HG02798 (cell line): Measurements from ENCODE around the gene PELI3.
A peak's percentile ranks its signal among the peaks of the same experiment; 100 is the strongest.

Experiments
- ATAC-seq: cut with Tn5 transposase; IDR thresholded peaks from one replicate; pipeline ENCODE4 v1.9.1; 2021; ENCODE audit warnings: mild to moderate bottlenecking; ENCODE audit not compliant: unreplicated experiment, poor library complexity

PELI3 gene

DNA sequence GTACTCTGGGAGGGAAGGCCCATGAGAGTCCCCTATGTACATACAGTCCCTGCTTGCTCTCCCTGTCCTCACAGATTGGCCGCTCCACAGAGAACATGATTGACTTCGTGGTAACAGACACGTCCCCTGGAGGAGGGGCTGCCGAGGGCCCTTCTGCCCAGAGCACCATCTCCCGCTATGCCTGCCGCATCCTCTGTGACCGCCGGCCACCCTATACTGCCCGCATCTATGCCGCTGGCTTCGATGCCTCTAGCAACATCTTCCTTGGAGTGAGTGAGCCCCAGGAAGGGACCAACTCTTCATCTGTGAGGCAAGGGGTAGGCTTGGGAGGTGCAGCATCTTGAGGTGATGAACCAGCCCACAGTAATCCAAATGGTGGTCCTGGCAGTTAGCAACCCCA is 6.5 kb downstream of the PELI3 start:
- no peak for ATAC-seq

GRCh38 chr11:66473608-66474515 is 7.2 kb downstream of the PELI3 start:
- no peak for ATAC-seq

- no peak for ATAC-seq
Observed at GRCh38 chr11:66475349-66476172, 8.9 kb downstream of the PELI3 start.

- no peak for ATAC-seq
Observed at GRCh38 chr11:66476173-66476840, 9.6 kb downstream of the PELI3 start.

GRCh38 chr11:66476841-66477251 is 10.1 kb downstream of the PELI3 start:
- no peak for ATAC-seq

DNA sequence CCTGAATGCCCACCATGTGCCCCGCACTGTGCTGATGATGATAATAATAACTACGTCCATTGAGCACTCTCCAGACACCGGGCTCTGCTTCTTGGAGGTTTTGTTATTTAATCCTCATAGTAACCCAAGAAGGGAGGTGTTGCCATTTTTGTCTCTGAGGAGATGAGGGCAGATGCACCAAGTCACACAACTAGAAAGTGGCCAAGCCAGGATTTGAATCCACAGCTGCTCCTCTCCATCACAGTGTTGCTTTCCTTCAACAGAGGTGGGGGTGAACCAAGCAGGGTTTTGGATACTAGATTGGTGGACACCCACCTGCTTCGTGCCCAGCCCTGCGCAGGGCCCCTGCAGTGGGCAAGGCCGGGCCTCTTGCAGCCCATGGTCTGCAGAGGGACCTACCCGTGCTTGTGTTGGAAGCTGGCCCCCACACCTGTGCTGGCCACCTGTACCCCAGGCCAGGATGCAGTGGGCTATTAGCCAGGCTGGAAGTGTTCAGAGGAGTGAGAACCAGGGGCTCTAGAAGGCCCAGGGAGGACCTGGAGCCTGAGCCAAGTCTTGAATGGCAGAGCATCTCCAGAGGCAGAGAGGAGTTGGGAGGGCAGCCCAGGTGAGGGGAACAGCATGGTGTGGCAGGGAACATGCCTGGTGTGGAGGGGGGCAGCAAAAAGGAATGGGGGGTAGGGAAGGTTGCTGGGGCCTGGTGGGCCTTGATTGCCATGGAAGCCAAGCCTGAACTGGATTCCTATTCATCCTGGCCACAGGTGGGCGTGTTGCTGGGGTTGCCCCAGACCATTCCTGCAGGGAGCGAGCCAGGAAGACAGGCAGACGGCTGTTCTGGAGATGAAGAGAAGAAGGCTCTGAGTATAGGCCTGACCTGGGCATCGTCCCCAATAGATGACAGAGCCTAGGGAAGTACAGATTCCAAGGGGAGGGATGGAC is 10.8 kb downstream of the PELI3 start:
- ATAC-seq = no peak

- no peak for ATAC-seq
Observed at GRCh38 chr11:66478729-66479393, 12.2 kb downstream of the PELI3 start.

DNA sequence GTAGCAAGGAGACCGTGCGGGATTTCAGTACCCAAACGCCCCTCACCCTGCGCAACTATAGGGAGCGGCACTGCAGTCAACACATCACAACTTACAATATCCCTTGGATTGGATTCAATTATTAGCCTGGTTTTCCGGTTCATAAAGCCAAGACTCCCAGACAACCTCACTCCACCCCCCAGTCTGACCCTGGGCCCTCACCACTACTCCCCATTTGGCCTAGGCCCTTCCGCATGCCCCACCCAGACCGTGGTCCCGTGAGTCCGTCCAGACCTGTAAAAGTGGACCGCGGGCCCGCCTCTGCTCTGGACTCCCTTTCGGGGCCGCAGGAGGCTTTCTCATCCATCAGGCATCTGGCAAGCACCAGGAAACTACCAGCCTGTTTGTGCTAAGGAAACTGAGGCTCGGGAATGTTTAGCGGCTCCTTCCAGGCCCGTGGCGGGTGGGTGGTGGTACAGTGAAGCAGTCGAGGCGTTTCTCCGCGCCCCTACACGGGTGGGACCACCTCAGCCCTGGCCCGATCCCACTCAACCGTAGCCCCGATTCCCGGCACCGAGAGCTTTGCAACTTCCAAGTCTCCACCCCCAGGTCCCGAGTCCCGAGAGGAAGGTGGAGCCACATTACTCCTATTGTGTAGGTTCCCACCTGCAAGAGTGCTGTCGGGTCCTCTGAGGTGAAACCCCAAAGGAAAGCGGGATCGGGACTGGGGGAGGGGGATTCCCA is 12.8 kb downstream of the PELI3 start:
- peak; percentile 14 for ATAC-seq

DNA sequence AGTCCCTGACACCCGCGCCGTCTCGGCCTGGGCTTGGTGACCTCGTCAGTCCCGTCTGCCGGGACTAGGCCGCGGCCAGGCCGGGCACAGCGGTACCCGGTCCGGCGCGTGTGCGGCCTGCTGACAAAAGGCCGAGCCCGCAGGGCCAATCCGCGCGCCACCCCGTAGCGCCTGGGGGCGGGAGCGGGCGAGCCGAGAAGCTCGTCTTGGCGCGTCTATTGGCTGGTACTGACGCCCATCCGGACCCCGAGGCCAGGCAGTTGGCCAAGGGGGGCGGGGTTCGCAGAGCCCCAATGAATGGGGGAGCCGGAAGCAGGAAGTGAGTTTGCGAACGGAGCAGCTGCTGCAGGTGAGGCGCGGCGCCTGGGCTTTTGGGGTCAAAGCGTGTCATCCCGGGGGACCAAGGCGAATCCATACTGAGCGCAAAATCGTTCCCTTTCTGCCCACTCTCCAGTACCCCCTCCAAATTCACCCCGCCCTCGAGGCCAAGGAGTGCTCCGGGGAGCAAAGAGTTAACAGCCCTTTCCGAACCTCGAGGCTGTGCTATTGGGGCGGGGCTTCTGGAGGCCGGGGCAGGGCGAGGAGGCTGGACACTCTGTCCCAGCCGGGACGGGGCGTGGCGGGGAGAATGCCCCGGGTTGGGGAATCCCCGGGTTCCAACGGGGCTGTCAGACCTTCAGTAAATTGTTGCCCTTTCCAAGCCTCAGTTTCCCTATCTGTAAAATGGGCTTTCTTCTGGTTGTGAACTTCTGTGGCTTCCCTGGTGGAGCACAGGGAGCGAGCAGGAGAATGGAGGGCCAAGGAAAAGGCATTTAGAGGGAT is 13.6 kb downstream of the PELI3 start, which contains the start of gene DPP3:
TSS of gene DPP3 (plus strand) at position 318 of the 822 bp plus-strand sequence. CDS start 1,767 bp downstream, outside the sequence.
- peak; percentile 93 for ATAC-seq

DNA sequence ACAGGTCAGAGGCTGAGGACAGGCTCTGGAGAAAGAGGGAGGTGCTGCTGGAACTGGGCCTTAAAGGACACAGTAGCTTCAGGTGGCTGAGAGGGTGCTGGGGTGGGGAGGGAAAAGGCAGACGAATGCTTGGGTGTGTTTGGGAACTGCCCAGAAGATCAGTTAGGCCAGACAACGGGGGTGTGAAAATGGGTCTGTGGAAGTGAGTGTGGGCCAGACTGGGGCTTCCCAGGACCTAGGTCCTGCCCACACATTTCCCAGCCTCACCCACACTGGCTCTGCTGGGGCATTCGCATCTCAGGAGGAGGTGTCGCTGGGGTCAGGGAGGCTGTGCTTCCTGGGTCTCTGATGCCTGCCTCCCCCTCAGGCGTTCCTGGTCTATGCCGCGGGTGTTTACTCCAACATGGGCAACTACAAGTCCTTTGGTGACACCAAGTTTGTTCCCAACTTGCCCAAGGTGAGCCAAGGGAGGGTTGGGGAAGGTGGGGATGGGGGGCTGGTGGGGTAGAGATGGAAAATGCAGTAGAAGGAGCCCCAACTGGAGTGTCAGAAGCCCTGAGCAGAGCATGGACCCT is 18.2 kb downstream of the PELI3 start:
- ATAC-seq = no peak

- ATAC-seq = no peak
Observed at GRCh38 chr11:66488957-66489356, 22.3 kb downstream of the PELI3 start.

GRCh38 chr11:66489636-66490035 is 22.9 kb downstream of the PELI3 start:
- ATAC-seq = no peak

GRCh38 chr11:66491315-66491935 is 24.7 kb downstream of the PELI3 start:
- ATAC-seq = no peak

DNA sequence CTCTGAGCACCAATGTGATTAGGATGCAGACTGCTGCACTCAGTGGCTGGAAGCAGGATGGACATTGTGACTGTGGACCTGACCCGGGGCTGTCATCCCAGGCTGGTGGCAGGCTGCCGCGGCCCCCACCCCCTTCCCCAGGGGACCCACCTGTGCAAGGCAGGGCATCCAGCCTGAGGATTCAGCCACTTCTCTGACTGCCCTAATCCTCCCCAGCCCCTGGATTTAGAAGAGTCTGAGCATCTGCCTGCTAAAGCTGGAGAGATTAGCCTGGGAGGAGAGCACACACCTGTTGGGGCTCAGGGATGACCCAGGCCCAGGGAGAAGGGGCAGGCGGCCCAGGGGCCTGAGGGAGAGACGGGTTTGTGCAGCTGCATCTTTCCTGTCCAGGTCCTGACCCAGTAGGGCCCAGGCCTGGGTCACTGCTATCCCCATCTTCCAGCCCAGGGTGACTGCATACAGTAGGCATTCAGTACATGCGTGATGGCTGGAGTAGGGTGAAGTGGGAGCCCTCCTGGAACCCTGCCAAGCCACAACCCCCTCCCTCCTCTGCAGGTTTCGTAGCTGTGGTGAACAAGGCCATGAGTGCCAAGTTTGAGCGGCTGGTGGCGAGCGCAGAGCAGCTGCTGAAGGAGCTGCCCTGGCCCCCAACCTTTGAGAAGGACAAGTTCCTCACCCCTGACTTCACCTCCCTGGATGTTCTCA is 25.6 kb downstream of the PELI3 start:
- no peak for ATAC-seq

DNA sequence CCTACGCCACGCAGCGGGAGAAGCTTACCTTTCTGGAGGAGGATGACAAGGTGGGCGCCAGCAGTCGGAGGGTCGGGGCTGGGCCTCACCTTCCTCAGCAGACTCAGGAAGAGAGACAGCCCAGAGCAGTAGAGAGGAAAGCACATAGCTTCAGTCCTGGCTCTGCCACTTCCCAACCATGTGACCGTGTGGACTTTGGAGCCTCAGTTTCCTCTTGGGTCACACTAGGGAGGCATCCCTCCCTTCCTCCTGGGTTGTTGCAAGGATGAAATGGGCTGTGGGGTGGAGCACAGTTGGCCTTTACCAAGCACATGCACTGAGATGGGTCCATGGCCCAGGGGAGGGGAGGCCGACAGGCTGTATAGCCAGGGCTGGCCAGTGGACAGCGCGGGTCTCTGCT is 26.4 kb downstream of the PELI3 start:
- ATAC-seq = no peak

DNA sequence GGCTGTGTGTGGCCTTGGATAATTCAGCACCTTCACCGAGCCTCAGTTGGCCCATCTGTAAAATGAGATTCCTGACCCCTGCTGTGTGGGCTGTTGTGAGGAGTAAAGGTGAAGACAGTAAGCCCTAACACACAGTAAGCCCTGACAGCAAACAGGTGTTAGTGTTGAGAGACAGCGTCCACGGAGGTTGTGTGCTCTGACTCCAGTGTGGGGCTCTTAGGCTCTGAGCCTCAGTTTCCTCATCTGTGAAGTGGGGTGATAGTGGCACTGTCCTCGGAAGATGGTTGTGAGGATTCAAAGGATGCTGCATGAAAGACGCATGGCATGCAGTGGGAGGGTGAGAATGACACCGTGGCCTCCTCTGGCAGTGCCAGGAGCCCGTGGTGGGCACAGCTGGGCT is 27.8 kb downstream of the PELI3 start:
- no peak for ATAC-seq
